ENCODE data around the gene PRKACG. TPM values are rescaled to one million over a fixed set of nuclear protein-coding genes. Genes with fewer than 3 reads are reported as not detected.

PRKACG gene
- total RNA-seq, 1 donor from 2014 or later: not detected

- no peak overlapping the region for H3K9ac ChIP-seq
- H4K20me1 ChIP-seq (ENCODE audit: low read depth): no peaks in the 10 kb centered on the region
- H3K4me3 ChIP-seq: no peak overlapping the region
- Mint-ChIP-seq H3K27ac (peak overlapping the region; percentile 11), H3K9me3 (no peaks in the 10 kb centered on the region), H3K4me1 (peaks cover 40% of the 10 kb centered on the region), H3K4me3 (no peak overlapping the region), H3K36me3 (peaks cover 10% of the 10 kb centered on the region), H3K27me3 (ENCODE audit: insufficient read depth, low read depth) (peaks cover 5% of the 10 kb centered on the region)
- no peak overlapping the region for H3K27ac ChIP-seq
- peaks cover 36% of the 10 kb centered on the region for H3K4me1 ChIP-seq
- no peak overlapping the region for H2AFZ ChIP-seq (replicated peaks)
- H3F3A ChIP-seq (ENCODE audit: low read depth): peaks cover 22% of the 10 kb centered on the region
- DNase-seq (ENCODE audit: low spot score): peak; percentile 82
- no peaks in the 10 kb centered on the region for H3K27me3 ChIP-seq
- no peaks in the 10 kb centered on the region for H3K9me3 ChIP-seq (ENCODE audit: low read depth)
- TF ChIP-seq, protein P1, sequence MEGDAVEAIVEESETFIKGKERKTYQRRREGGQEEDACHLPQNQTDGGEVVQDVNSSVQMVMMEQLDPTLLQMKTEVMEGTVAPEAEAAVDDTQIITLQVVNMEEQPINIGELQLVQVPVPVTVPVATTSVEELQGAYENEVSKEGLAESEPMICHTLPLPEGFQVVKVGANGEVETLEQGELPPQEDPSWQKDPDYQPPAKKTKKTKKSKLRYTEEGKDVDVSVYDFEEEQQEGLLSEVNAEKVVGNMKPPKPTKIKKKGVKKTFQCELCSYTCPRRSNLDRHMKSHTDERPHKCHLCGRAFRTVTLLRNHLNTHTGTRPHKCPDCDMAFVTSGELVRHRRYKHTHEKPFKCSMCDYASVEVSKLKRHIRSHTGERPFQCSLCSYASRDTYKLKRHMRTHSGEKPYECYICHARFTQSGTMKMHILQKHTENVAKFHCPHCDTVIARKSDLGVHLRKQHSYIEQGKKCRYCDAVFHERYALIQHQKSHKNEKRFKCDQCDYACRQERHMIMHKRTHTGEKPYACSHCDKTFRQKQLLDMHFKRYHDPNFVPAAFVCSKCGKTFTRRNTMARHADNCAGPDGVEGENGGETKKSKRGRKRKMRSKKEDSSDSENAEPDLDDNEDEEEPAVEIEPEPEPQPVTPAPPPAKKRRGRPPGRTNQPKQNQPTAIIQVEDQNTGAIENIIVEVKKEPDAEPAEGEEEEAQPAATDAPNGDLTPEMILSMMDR (IDR thresholded peaks at IDR 0.05): peak; percentile 83
- TF ChIP-seq EZH2phosphoT487 (IDR thresholded peaks at IDR 0.05): no peak
- H3K79me2 ChIP-seq (ENCODE audit: low read depth): no peaks in the 10 kb centered on the region
- no peaks in the 10 kb centered on the region for H3K36me3 ChIP-seq
- H3K4me2 ChIP-seq: no peak overlapping the region
Observed at GRCh38 chr9:68999393-69000105, 14.4 kb downstream of the PRKACG start.

DNA sequence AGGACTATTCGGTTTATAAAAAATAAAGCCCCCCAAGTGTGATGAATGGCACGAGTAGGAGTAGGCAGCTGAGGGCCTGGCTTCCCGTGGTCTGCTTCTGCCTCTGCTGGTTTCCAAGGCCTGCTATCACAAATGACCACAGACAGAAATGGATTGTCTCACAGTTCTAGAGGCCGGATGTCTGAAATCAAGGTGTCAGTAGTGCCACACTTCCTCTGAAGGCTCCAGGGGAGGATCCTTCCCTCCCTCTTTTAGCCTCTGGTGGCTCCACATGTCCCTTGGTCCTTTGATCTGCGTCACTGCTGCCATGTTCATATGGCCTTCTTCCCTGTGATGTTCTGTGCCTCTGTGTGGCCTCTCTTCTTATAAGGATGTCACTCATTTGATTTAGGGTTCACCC is 15.1 kb downstream of the PRKACG start:
- H4K20me1 ChIP-seq (ENCODE audit: low read depth): no peaks in the 10 kb centered on the region
- Mint-ChIP-seq H3K9me3 (no peaks in the 10 kb centered on the region), H3K27me3 (ENCODE audit: insufficient read depth, low read depth) (peaks cover 5% of the 10 kb centered on the region), H3K4me3 (no peak overlapping the region), H3K27ac (no peak overlapping the region), H3K36me3 (peaks cover 10% of the 10 kb centered on the region), H3K4me1 (peaks cover 40% of the 10 kb centered on the region)
- no peak for DNase-seq (ENCODE audit: low spot score)
- no peaks in the 10 kb centered on the region for H3K79me2 ChIP-seq (ENCODE audit: low read depth)
- TF ChIP-seq EZH2phosphoT487 (IDR thresholded peaks at IDR 0.05) (no peak), EZH2 (IDR thresholded peaks at IDR 0.05) (no peak)
- TF ChIP-seq, protein P1 (IDR thresholded peaks at IDR 0.05): no peak
- peaks cover 22% of the 10 kb centered on the region for H3F3A ChIP-seq (ENCODE audit: low read depth)
- H3K4me1 ChIP-seq: peaks cover 36% of the 10 kb centered on the region
- no peaks in the 10 kb centered on the region for H3K9me3 ChIP-seq (ENCODE audit: low read depth)
- H3K4me3 ChIP-seq: no peak overlapping the region
- no peak overlapping the region for H2AFZ ChIP-seq (replicated peaks)
- H3K27ac ChIP-seq: no peak overlapping the region
- no peaks in the 10 kb centered on the region for H3K36me3 ChIP-seq
- no peak overlapping the region for H3K4me2 ChIP-seq
- no peak overlapping the region for H3K9ac ChIP-seq
- H3K27me3 ChIP-seq: no peaks in the 10 kb centered on the region

GRCh38 chr9:68998385-68998784 is 15.5 kb downstream of the PRKACG start:
- peaks cover 12% of the 10 kb centered on the region for H3K36me3 Mint-ChIP-seq

More at GRCh38 chr9:68998385-68998784, 15.5 kb downstream of the PRKACG start:
- H4K20me1 ChIP-seq (ENCODE audit: low read depth): no peaks in the 10 kb centered on the region
- H3F3A ChIP-seq (ENCODE audit: low read depth): peaks cover 22% of the 10 kb centered on the region
- no peaks in the 10 kb centered on the region for H3K79me2 ChIP-seq (ENCODE audit: low read depth)
- H3K4me3 ChIP-seq: no peak overlapping the region
- peak overlapping the region; percentile 93 for H3K27ac ChIP-seq
- peaks cover 36% of the 10 kb centered on the region for H3K4me1 ChIP-seq
- peak overlapping the region; percentile 60 for H3K4me2 ChIP-seq
- H3K27me3 ChIP-seq: no peaks in the 10 kb centered on the region
- H3K4me1 Mint-ChIP-seq: peaks cover 40% of the 10 kb centered on the region
- H3K9me3 Mint-ChIP-seq: no peaks in the 10 kb centered on the region
- no peak overlapping the region for H2AFZ ChIP-seq (replicated peaks)
- no peaks in the 10 kb centered on the region for H3K9me3 ChIP-seq (ENCODE audit: low read depth)
- no peak for DNase-seq (ENCODE audit: low spot score)
- H3K27ac Mint-ChIP-seq: peak overlapping the region; percentile 59
- no peaks in the 10 kb centered on the region for H3K36me3 ChIP-seq
- peaks cover 5% of the 10 kb centered on the region for H3K27me3 Mint-ChIP-seq (ENCODE audit: insufficient read depth, low read depth)
- TF ChIP-seq EZH2phosphoT487 (IDR thresholded peaks at IDR 0.05) (no peak), EZH2 (IDR thresholded peaks at IDR 0.05) (no peak)
- TF ChIP-seq, protein P1 (IDR thresholded peaks at IDR 0.05): no peak
- no peak overlapping the region for H3K4me3 Mint-ChIP-seq
- no peak overlapping the region for H3K9ac ChIP-seq

All from neural progenitor cell (in vitro differentiated cells).